CD4-positive, alpha-beta T cell treated with Interleukin-4 for 4 hours (primary cell): ENCODE results near the gene RPL7A.

Experiments
- DNase-seq: peaks from one replicate; pipeline ENCODE4 v3.0.0-alpha.2; 2020

RPL7A gene

GRCh38 chr9:133349965-133350616, 2.1 kb downstream of the RPL7A start:
- no peak for DNase-seq

GRCh38 chr9:133351526-133351907, 3.5 kb downstream of the RPL7A start:
- DNase-seq, result no peak

GRCh38 chr9:133351908-133352634, 4.1 kb downstream of the RPL7A start:
- peak; percentile 33 for DNase-seq

GRCh38 chr9:133352635-133353340, 4.8 kb downstream of the RPL7A start:
- DNase-seq, result no peak

GRCh38 chr9:133353548-133353947, 5.5 kb downstream of the RPL7A start:
- DNase-seq, result no peak

- no peak for DNase-seq
Measured at GRCh38 chr9:133354766-133355165, 6.7 kb downstream of the RPL7A start.

GRCh38 chr9:133355881-133356357, 7.9 kb downstream of the RPL7A start:
- peak; percentile 34 for DNase-seq

GRCh38 chr9:133356391-133357091, 8.5 kb downstream of the RPL7A start, which contains the start of the genes SURF1 and SURF2:
SURF1 (minus strand) TSS chr9:133356487; CDS start chr9:133356453, 34 bp downstream.
SURF2 (plus strand) TSS chr9:133356550; CDS start chr9:133356593, 43 bp downstream.
- peak; percentile 82 for DNase-seq

- DNase-seq, result no peak
Measured at GRCh38 chr9:133357656-133358055, 9.6 kb downstream of the RPL7A start.

- DNase-seq, result no peak
Measured at GRCh38 chr9:133359399-133360175, 11.6 kb downstream of the RPL7A start.

GRCh38 chr9:133360400-133361393, 12.7 kb downstream of the RPL7A start:
- no peak for DNase-seq

- no peak for DNase-seq
Measured at GRCh38 chr9:133361507-133362092, 13.6 kb downstream of the RPL7A start.

- DNase-seq, result no peak
Measured at GRCh38 chr9:133362359-133363044, 14.5 kb downstream of the RPL7A start.

GRCh38 chr9:133366435-133366834, 18.4 kb downstream of the RPL7A start:
- DNase-seq, result no peak

GRCh38 chr9:133367221-133367620, 19.2 kb downstream of the RPL7A start:
- DNase-seq, result no peak

GRCh38 chr9:133367778-133368177, 19.8 kb downstream of the RPL7A start:
- no peak for DNase-seq

GRCh38 chr9:133368249-133368881, 20.3 kb downstream of the RPL7A start:
- DNase-seq, result no peak

- DNase-seq, result no peak
Measured at GRCh38 chr9:133369422-133369821, 21.4 kb downstream of the RPL7A start.

GRCh38 chr9:133369933-133370332, 21.9 kb downstream of the RPL7A start:
- DNase-seq, result peak; percentile 26
